ENCODE data around the gene ATP4B. TPM values are rescaled to one million over a fixed set of nuclear protein-coding genes. Genes with fewer than 3 reads are reported as not detected.
A peak's percentile ranks its signal among the peaks of the same experiment; 100 is the strongest.

Gene ATP4B
- total RNA-seq, 1 donor from 2014 or later: not detected

- intact Hi-C loops (cut with DNase I): no loop called here
- Histone ChIP-seq H3K27ac (no peak overlapping the region), H3K36me3 (peaks cover 8 to 12% of the 10 kb centered on the region in 2 donors), H3K9me3 (no peaks in the 10 kb centered on the region), H3K4me1 (peaks cover 4 to 7% of the 10 kb centered on the region in 2 donors), H3K4me3 (no peak overlapping the region), H3K27me3 (no peaks in the 10 kb centered on the region)
- no peak for DNase-seq (ENCODE audit: low spot score in 2 of 2)
- TF ChIP-seq CTCF (IDR thresholded peaks at IDR 0.05): no peak
These were observed 14.4 kb downstream of the ATP4B start for GRCh38 chr13:113643593-113643992.

- intact Hi-C loops (cut with DNase I): no loop called here
- no peak for DNase-seq (ENCODE audit: low spot score in 2 of 2)
- H3K4me1 ChIP-seq: peaks cover 0 to 3% of the 10 kb centered on the region in 2 donors
- no peak for TF ChIP-seq CTCF (IDR thresholded peaks at IDR 0.05)
- H3K36me3 ChIP-seq: peaks cover 15 to 17% of the 10 kb centered on the region in 2 donors
- no peaks in the 10 kb centered on the region for H3K9me3 ChIP-seq
- no peaks in the 10 kb centered on the region for H3K27me3 ChIP-seq
- H3K27ac ChIP-seq: no peak overlapping the region
- H3K4me3 ChIP-seq: no peak overlapping the region
These were observed 15.4 kb downstream of the ATP4B start for GRCh38 chr13:113642563-113642962.

- Histone ChIP-seq H3K4me1 (no peaks in the 10 kb centered on the region), H3K36me3 (peaks cover 21 to 23% of the 10 kb centered on the region in 2 donors), H3K27ac (no peak overlapping the region), H3K27me3 (no peaks in the 10 kb centered on the region), H3K9me3 (no peaks in the 10 kb centered on the region), H3K4me3 (no peak overlapping the region)
- intact Hi-C loops (cut with DNase I): no loop called here
- TF ChIP-seq CTCF (IDR thresholded peaks at IDR 0.05): no peak
- DNase-seq (ENCODE audit: low spot score in 2 of 2): peak in 1 of 2 donors; percentile 22
These were observed 16.6 kb downstream of the ATP4B start for GRCh38 chr13:113641426-113641825.

- H3K9me3 ChIP-seq: no peaks in the 10 kb centered on the region
- peak in 1 of 2 donors; percentile 24 for DNase-seq (ENCODE audit: low spot score in 2 of 2)
These were observed 18.3 kb downstream of the ATP4B start for GRCh38 chr13:113639616-113640262.

GRCh38 chr13:113638806-113639205, 19.2 kb downstream of the ATP4B start:
- no peak overlapping the region for H3K27ac ChIP-seq
- H3K4me1 ChIP-seq: no peaks in the 10 kb centered on the region
- no peaks in the 10 kb centered on the region for H3K9me3 ChIP-seq
- no peak for TF ChIP-seq CTCF (IDR thresholded peaks at IDR 0.05)
- peak in 1 of 2 donors; percentile 33 for DNase-seq (ENCODE audit: low spot score in 2 of 2)
- H3K4me3 ChIP-seq: no peak overlapping the region
- intact Hi-C loops (cut with DNase I): no loop called here
- H3K27me3 ChIP-seq: no peaks in the 10 kb centered on the region
- H3K36me3 ChIP-seq: peaks cover 34 to 41% of the 10 kb centered on the region in 2 donors

More at GRCh38 chr13:113639616-113640262, 18.3 kb downstream of the ATP4B start:
- no peak overlapping the region for H3K4me3 ChIP-seq
- H3K27me3 ChIP-seq: no peaks in the 10 kb centered on the region
- H3K36me3 ChIP-seq: peaks cover 30 to 35% of the 10 kb centered on the region in 2 donors
- intact Hi-C loops (cut with DNase I): no loop called here
- no peak overlapping the region for H3K27ac ChIP-seq
- no peak for TF ChIP-seq CTCF (IDR thresholded peaks at IDR 0.05)
- no peaks in the 10 kb centered on the region for H3K4me1 ChIP-seq
